IPS-20b (cell line): ENCODE results near the gene PDPN.

Experiments
- H3K27ac ChIP-seq: one replicate; pipeline ENCODE4 v1.5.1; 2013; ENCODE audit warnings: low read length
- H3K27me3 ChIP-seq: 2 replicates; pipeline ENCODE4 v1.6.1; 2013; ENCODE audit warnings: mild to moderate bottlenecking, low read length, inconsistent platforms; ENCODE audit not compliant: insufficient read depth
- H3K36me3 ChIP-seq: 2 replicates; pipeline ENCODE4 v1.6.1; 2013; ENCODE audit warnings: low read depth, mild to moderate bottlenecking, inconsistent platforms, low read length, moderate library complexity; ENCODE audit not compliant: insufficient read depth
- H3K4me1 ChIP-seq: 2 replicates; pipeline ENCODE4 v1.6.1; 2013; ENCODE audit warnings: mild to moderate bottlenecking, control low read depth, inconsistent platforms, low read length, moderate library complexity; ENCODE audit not compliant: insufficient read depth
- H3K4me3 ChIP-seq: 2 replicates; pipeline ENCODE4 v1.5.1; 2013; ENCODE audit warnings: mild to moderate bottlenecking, low read length, inconsistent platforms
- H3K9ac ChIP-seq: 2 replicates; pipeline ENCODE4 v1.6.1; 2013; ENCODE audit warnings: low read depth, mild to moderate bottlenecking, inconsistent platforms, low read length, moderate library complexity
- H3K9me3 ChIP-seq: 2 replicates; pipeline ENCODE4 v1.6.1; 2013; ENCODE audit warnings: mild to moderate bottlenecking, low read depth, low read length, inconsistent platforms; ENCODE audit not compliant: insufficient read depth

The PDPN gene

GRCh38 chr1:13581446-13581845, 2.2 kb upstream of the PDPN start:
- Histone ChIP-seq H3K27me3 (peaks cover 20% of the 10 kb centered on the region; the same call in 1 of the 2 replicates), H3K27ac (no peak overlapping the region), H3K9me3 (no peaks in the 10 kb centered on the region), H3K9ac (no peak overlapping the region), H3K36me3 (no peaks in the 10 kb centered on the region), H3K4me3 (no peak overlapping the region), H3K4me1 (peaks cover 18% of the 10 kb centered on the region)

- peak overlapping the region; percentile 66; the same call in 1 of the 2 replicates for H3K9ac ChIP-seq
- no peak overlapping the region for H3K27ac ChIP-seq
- H3K4me1 ChIP-seq: peaks cover 29% of the 10 kb centered on the region
- peaks cover 20% of the 10 kb centered on the region; the same call in 1 of the 2 replicates for H3K27me3 ChIP-seq
- H3K4me3 ChIP-seq: peak overlapping the region; percentile 94
- no peaks in the 10 kb centered on the region for H3K9me3 ChIP-seq
- peaks cover 5% of the 10 kb centered on the region; the same call in 1 of the 2 replicates for H3K36me3 ChIP-seq
Measured at GRCh38 chr1:13582713-13583443, 754 bp upstream of the PDPN start.

- Histone ChIP-seq H3K27ac (peak overlapping the region; percentile 56), H3K4me3 (peak overlapping the region; percentile 94), H3K9me3 (no peaks in the 10 kb centered on the region), H3K4me1 (peaks cover 32% of the 10 kb centered on the region), H3K9ac (peak overlapping the region; percentile 86), H3K36me3 (peaks cover 12% of the 10 kb centered on the region; the same call in 1 of the 2 replicates), H3K27me3 (peaks cover 20% of the 10 kb centered on the region; the same call in 1 of the 2 replicates)
Measured at GRCh38 chr1:13583966-13584791, 547 bp downstream of the PDPN start.

- H3K9me3 ChIP-seq: no peaks in the 10 kb centered on the region
- H3K36me3 ChIP-seq: peaks cover 20% of the 10 kb centered on the region; the same call in 1 of the 2 replicates
- H3K27ac ChIP-seq: peak overlapping the region; percentile 52
- H3K4me1 ChIP-seq: peaks cover 32% of the 10 kb centered on the region
- peaks cover 20% of the 10 kb centered on the region; the same call in 1 of the 2 replicates for H3K27me3 ChIP-seq
- H3K4me3 ChIP-seq: peak overlapping the region; percentile 94
- H3K9ac ChIP-seq: peak overlapping the region; percentile 86
Measured at GRCh38 chr1:13584876-13585611, 1.4 kb downstream of the PDPN start.

- H3K27me3 ChIP-seq: peaks cover 20% of the 10 kb centered on the region; the same call in 1 of the 2 replicates
- H3K4me3 ChIP-seq: peak overlapping the region; percentile 94
- peaks cover 20% of the 10 kb centered on the region; the same call in 1 of the 2 replicates for H3K36me3 ChIP-seq
- H3K4me1 ChIP-seq: peaks cover 32% of the 10 kb centered on the region
- peak overlapping the region; percentile 24 for H3K27ac ChIP-seq
- H3K9ac ChIP-seq: peak overlapping the region; percentile 86; the same call in 1 of the 2 replicates
- H3K9me3 ChIP-seq: no peaks in the 10 kb centered on the region
Measured at GRCh38 chr1:13585612-13585991, 2.0 kb downstream of the PDPN start.

- Histone ChIP-seq H3K27ac (peak overlapping the region; percentile 24), H3K27me3 (peaks cover 20% of the 10 kb centered on the region; the same call in 1 of the 2 replicates), H3K4me1 (peaks cover 32% of the 10 kb centered on the region), H3K9ac (peak overlapping the region; percentile 86; the same call in 1 of the 2 replicates), H3K9me3 (no peaks in the 10 kb centered on the region), H3K36me3 (peaks cover 21% of the 10 kb centered on the region; the same call in 1 of the 2 replicates), H3K4me3 (peak overlapping the region; percentile 94)
Measured at GRCh38 chr1:13586001-13586400, 2.4 kb downstream of the PDPN start.

- 0 out of 2 replicates have a peak overlapping the region, but pooled peaks have one; percentile 15 for H3K4me3 ChIP-seq
- H3K4me1 ChIP-seq: peaks cover 26% of the 10 kb centered on the region
- H3K27me3 ChIP-seq: peaks cover 13% of the 10 kb centered on the region; the same call in 1 of the 2 replicates
- H3K36me3 ChIP-seq: peaks cover 34% of the 10 kb centered on the region
- H3K9me3 ChIP-seq: no peaks in the 10 kb centered on the region
- no peak overlapping the region for H3K9ac ChIP-seq
- H3K27ac ChIP-seq: no peak overlapping the region
Measured at GRCh38 chr1:13587256-13588030, 3.8 kb downstream of the PDPN start.

- Histone ChIP-seq H3K36me3 (peaks cover 42% of the 10 kb centered on the region), H3K27me3 (peaks cover 7% of the 10 kb centered on the region; the same call in 1 of the 2 replicates), H3K9ac (no peak overlapping the region), H3K4me3 (no peak overlapping the region), H3K27ac (no peak overlapping the region), H3K4me1 (peaks cover 37% of the 10 kb centered on the region), H3K9me3 (no peaks in the 10 kb centered on the region)
Measured at GRCh38 chr1:13588946-13589796, 5.5 kb downstream of the PDPN start.

GRCh38 chr1:13590486-13590885, 6.9 kb downstream of the PDPN start:
- peaks cover 33% of the 10 kb centered on the region for H3K4me1 ChIP-seq
- H3K27ac ChIP-seq: no peak overlapping the region
- no peak overlapping the region for H3K4me3 ChIP-seq
- H3K36me3 ChIP-seq: peaks cover 42% of the 10 kb centered on the region
- H3K9ac ChIP-seq: no peak overlapping the region
- no peaks in the 10 kb centered on the region for H3K27me3 ChIP-seq
- H3K9me3 ChIP-seq: no peaks in the 10 kb centered on the region

- Histone ChIP-seq H3K27me3 (no peaks in the 10 kb centered on the region), H3K9me3 (no peaks in the 10 kb centered on the region), H3K4me1 (peaks cover 13% of the 10 kb centered on the region), H3K36me3 (peaks cover 51% of the 10 kb centered on the region), H3K9ac (no peak overlapping the region), H3K4me3 (no peak overlapping the region), H3K27ac (no peak overlapping the region)
Measured at GRCh38 chr1:13593511-13594131, 10.0 kb downstream of the PDPN start.
